A172 (cell line): ENCODE measurements around the gene STAT6. TPM values are rescaled to one million over a fixed set of nuclear protein-coding genes. Genes with fewer than 3 reads are reported as not detected.
"Not testable (repeated sequence)": the region's sequence is repeated elsewhere in the genome, so short reads cannot be mapped to it uniquely, and the experiment has no call there.

Source experiments
- DNase-seq: peaks from one replicate; pipeline ENCODE4 v3.0.0-alpha.2; 2015; ENCODE audit warnings: low spot score
- total RNA-seq: library from RNA; depleted of rRNA; stranded (reverse); fragments of >200 nt; shearing (Covaris generic); gene quantifications from 2 replicates; pipeline ENCODE4 v1.2.3, GENCODE V29; 2014

Gene STAT6
- total RNA-seq, 1 experiment from 2014 or later = 18.4 TPM

DNA sequence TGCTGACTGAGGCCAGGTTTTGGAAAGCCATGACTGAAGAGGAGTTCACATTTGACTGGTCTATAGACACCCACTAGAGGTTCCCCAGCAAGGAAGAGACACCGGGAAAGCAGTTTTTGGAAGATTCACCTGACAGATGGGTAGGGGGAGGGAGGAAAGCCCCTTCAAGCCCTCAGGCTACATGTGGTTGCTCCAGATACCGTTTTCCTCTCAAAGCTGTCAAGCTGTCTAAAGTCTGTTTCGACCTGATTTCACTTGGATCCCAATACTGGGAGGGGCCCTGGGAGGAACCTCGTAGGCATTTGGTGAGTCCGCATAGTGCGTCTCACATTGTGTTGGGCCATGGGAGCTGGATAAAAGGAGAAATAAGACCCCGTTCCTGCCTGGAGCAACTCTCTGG, 15.4 kb upstream of the STAT6 start:
- DNase-seq = no peak

DNA sequence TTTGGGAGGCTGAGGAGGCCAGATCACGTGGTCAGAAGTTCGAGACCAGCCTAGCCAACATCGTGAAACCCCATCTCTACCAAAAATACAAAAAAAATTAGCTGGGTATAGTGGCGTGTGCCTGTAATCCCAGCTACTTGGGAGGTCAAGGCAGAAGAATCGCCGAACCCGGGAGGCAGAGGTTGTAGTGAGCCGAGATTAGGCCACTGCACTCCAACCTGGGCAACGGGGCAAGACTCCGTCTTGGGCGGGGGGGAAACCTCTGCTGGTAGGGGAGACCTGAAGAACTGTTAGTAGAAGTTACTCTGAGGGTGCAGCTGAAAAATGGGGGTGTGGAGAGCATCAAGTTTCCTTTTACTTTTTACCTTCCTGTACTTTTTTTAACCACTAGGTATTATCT, 14.9 kb upstream of the STAT6 start:
- no peak for DNase-seq

DNA sequence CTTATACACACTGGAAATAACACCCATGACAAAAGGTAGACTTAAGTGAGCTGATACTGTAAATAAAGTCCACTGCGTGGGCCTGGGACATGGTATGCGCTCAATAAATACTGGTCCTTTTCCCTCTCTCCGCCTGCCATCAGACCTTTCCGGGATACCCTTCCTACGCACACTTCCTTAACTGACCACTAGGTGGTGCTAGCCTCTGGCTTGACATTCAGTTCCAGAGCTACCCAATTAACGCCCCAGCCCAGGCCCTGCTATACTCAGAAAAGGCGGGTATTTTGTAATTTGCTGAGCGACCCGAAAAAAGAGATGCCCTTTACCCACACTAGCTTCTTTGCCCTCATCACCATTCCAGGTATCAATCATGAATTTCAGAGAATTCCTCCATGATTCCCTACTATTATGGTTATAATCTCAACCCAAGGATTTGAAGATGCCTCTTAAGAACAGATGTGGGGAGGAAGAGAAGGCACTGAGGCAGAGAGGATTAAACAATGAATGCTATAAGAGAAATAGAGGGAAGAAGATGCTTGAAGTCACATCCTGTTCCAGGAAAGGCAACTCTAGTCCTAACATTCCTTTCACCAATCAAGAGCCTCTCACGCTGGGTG, 13.2 kb upstream of the STAT6 start:
- DNase-seq = peak; percentile 64

DNA sequence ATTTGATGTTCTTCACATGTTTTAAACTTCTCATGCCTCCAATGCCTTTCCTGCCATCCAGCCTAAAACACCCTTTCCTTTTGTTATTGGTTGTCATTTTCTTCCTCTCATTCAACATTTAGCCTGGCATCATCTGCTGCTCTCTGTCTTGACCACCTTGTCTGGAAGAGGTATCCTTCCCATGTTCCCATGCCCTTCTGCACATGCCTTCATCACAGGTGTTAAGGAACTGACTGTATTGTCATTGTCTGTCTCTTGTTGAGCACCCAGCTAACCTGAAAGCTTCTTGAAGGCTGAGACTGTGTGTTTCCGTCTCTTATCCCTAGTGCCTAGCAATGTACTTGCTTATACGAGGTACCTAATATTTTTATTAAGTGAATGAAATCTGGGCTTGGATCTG, 12.7 kb upstream of the STAT6 start:
- no peak for DNase-seq

DNA sequence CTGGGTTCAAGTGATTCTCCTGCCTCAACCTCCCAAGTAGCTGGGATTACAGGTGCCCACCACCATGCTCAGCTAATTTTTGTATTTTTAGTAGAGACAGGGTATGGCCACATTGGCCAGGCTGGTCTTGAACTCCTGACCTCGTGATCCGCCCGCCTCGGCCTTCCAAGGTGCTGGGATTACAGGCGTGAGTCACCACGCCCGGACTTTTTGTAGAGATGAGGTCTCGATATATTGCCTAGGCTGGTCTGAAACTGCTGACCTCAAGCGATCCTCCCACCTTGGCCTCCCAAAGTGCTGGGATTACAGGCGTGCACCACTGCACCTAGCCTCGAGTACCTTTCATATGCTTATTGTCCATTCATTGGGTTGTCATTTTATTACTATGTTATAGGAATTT, 9.6 kb upstream of the STAT6 start:
- DNase-seq = not testable (repeated sequence)

DNA sequence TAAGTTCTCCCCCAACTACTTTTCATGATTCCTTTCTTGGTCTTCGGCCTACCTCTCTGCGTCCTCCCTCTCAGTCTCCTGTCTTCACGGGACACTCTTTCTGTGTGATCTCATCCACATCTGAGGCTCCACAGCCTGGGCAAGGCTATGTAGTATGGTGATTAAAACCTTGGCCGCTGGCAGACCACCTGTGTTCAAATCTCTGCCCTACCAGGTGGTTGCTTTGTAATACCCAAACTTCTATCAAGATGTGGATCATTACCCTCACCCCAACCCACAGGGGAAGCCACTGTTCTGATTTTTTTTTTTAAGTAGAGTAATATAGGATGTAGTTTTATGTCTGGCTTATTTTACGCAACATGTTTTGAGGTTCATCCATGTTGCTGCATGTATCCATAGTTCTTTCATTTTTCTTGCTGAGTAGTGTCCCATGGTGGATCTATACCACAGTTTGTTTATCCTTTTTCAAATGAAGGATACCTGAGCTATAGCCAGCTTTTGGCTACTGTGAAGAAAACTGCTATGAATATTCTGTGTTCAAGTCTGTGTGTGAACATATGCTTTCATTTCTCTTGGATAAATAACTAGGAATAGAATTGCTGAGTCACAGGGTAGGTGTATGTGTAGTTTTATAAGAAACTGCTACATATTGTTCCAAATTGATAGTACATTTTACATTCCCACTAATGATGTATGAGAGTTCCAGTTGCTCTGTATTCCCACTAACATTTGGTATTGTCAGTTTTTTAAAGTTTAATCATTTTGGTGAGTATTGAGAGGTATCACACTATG, 8.3 kb upstream of the STAT6 start:
- DNase-seq = no peak

DNA sequence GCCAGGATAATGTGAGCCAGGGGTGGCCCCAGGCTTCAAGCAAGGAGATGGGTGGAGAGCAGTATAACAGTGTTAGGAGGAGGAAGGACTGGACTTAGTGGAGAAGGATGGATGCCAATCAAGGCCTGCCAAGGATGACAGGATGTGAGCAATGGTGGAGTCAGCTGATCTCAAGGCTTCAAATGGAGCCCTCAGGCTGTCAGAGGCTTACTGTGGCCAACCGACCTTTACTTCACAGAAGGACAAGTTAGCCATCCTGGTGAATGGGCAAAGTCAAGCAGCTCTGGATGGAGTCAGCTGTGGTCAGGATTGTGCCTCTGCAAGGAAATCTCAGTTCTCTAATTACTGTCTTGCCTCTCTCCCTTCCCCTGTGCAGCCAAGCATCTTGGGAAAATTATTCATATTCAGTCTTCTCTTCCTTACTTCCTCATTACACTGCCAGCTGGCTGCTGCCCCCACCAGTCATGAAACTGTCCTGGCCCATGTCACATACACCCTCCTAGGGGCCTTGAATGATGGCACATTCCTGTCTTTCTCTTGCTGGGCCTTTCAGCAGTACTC, 7.6 kb upstream of the STAT6 start:
- DNase-seq = no peak

DNA sequence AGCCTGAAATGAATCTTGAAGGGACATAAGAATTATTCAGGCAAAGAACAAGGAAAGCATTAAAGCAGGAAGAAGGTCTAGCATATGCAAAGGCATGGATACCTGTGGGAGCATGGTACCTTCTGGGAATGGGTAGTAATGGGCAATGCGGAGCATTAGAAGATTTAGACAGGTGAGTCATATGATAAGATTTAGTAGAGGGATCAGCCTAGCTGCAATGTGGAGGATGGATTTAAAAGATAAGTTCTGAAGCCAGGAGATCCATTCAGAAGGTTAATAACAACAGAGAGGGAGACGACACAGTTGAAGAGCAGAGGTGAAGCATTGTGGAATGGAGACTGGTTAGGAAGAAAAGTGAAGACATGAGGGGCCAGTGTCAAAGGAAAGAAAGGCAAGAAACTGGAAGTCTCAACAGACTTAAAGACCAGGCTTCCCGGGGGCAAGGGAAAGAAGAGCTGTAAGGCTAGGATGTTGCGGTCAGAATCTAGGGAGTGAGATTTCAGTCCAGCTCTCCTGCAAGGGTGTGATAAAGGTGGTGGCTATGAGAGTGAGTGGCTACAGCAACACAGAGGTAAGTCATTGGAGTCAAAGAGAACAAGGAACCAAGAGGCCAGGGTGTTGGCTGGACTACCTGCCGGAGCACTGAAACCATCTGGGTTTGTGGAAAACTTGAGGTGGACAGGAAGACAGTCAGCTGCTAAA, 5.6 kb upstream of the STAT6 start:
- DNase-seq = no peak

DNA sequence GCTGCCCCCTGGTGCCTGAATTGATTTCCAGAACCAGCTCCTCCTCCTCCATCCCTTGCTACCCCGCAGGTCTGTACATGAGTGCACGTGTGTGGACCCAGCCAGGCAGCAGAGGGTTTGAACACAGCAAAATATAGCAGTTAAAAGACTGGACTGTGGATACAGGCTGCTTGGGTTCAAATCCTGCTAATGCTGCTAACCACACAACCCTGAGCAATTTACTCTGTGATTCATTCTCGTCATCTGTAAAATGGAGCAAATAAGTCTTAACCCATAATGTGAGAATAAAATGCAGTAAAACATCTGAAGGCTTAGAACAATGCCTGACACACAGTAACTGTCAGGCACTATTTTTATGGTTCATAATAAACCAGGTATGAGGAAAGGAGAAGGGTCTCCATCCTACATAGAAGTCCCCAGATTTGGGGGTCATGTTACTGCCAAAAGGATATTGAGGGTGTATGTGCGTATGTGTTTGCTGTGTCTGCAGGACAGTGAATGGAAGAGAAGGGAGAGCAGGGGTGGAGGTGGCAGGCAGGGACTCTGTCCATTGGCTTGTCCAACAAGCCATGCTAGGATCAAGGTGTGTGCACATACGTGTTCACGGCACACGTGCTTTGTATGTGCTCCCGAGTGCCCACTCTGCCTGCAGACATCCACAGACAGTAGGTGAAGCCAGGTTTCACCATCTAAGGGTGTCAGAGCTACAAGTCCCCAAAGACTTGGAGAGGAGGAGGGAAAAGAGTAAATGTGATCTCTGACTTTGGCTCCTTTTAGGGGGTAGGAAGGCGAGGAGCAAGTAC, 1.5 kb upstream of the STAT6 start:
- DNase-seq = no peak

DNA sequence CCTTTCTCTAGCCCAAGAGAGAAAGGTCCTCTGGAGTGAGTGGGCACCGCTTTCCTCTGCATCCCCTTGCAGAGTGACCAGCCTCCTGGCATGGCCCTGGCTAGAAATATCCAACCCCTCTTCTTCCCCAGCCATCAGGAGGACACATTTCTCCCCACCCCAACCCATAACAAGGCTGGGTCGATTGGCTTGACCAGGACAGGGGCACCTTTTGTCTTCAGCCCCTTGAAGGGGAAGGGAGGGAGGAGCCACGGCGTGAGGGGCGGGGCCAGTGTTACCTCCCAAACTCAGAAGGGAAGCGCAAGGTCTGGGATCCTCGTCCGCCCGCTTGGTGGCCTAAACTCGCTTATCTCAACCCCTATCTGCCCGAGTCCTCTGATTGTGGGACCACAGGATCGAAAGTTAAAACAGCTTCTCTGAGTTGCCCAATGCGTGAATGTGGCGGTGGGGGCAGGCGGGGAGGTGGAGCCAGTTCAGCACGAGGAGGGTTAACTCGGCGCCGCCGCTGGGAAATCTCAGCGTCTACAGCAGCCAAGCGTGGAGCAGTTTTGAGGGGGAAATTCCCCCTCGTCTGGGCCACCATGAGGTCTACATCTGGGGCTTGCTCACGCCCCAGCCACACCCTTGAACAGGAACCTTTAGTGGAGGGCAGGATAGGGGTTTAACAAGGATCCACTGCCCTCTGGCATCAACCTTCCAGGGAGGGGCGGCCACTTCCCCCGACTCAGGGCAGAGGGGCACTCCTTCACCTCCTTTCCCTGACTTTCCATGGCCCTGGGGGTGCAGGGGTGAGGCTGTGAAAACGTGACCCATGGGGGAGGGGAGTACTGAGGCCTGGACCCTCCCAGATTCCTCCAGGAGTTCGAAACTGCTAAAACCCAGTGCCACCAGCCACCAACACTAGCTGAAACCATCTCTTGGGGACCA, 795 bp downstream of the STAT6 start:
- DNase-seq = no peak

DNA sequence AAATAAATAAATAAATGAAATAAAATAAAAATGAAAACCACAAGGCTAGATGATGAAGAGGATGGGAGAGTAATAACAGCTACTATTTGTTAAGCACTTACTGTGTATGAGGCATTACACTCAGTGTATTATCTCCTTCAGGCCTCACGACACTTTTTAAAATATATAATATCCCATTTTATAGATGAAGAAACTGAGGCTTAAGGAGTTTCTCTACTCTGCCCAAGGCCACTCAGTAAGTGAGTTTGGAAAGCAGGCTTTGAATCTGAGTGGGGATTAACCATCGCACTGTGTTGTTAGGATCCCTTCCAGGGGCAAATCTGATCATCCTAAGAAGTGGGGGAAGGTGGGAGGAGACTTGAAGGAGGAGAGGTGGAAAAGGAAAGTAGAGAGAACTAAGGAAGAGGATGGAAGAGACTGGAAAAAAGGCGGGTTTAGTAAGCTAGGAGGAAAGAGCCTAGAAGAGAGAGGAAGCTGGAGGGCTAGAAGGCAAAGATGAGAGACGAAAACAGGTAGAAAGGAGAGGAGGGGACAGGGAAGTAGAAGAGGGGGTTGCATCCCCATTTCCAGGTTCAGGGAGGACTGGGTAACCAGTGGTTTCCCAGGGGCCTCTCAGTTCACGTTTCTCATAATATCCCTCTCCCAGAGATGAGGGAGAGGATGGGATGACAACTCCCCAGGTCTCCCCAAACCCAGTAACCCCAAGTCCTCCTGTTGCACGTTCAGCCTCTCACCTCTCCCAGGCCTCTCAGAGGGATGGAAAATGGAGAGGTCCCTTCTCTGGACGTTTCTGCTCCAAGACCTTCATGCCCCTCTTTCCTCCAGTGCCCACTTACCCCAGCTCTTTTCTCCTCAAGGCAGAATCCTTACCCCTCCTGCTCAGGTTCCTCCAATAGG, 1.7 kb downstream of the STAT6 start:
- DNase-seq = no peak

DNA sequence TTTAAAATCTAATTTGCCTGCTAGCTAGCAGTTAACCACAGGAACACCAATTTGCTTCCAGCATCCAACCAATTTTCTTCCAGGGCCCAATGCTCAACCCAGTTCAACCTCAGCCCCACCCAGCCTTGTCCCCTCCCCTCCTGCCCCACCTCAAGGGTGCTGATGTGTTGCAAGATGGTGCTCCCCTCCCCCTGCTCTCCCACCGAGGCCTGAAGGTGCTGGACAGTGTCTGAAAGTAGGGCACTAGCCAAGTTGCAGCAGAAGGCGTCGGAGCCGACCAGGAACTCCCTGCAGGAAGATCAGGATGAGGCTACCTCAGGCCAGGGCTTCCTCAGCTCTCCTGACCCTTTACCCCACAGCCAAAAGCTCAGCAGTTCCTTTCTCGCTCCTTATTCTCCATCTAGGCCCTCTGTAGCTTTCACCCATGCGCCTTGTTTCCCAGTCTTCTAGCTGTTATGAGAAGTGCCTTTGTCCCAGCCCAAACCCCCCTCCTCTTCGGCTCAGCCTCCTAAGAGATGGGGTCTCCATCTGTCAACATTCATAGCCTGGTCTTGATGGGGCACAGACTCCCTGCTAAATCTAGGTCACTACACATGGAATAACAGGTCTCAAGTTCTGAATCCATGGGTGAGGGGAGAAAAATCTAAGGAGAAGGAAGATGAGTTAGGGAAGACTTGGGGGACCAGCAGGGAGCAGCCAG, 3.6 kb downstream of the STAT6 start:
- no peak for DNase-seq

DNA sequence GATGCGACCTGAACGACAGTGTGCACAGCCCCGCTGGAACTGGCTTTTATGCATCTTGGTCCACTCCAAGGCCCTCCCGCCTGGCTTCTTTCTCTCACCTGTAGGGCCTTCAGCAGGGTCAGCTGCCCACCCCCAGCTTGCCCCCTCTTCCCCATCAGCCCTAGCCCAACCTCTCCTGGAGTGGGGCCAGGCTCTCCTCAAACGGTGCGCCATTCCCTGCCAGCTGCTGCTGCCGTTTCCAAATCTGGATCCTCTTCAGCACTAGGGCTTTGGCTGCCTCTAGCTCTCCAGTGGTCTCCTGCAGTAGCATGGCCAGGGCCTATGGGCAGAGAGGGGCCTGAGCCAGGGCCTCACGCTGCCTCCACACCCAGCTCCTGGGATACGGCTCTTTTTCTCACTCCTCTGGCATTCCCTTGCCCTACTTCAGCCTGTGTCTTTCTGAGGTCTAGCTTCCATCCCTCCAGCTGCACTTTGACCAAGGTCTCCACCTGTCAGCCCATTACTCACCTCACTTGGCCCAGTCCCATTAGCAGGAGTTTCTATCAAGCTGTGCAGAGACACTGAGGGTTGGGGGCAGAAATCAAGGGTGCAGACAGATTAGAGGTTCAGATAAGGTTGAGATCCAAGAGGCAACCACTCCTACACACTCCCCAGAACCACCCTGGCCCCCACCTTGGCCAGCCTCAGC, 5.0 kb downstream of the STAT6 start:
- DNase-seq = no peak

DNA sequence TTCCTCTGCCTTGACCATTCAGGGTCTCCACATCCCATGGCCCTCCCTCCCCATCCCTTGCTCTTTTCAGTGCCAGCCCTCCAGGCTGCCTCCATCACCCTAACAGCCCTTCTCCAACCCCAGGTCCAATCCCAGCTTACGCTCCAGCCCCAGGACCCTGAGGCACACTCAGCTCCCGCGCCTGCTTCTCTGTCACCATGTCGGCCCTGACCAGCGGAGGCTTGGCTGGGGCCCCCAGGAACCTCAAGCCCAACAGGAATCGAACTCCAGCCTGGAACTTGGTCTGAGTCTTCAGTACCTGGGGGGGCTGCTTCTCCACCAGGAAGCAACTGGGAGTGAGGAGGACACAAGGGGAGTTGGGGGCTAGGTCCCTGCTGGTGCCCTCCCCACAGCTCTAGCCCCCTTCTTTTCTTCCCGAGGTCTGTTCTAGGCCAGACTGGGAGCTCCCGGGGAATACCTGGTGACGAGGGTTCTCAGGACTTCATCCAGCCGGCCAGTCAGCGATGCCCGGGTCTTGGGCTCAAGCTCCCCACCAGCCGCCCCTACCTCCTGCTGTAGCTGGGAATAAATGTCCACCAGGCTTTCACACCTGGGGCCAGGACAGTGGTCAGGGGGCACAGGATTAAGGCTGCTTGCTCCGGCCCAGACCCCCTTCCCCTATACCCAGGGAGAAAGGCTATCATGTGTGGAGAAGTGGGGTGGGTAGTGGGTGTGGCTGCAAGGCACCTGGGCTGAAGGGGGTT, 6.0 kb downstream of the STAT6 start:
- no peak for DNase-seq

DNA sequence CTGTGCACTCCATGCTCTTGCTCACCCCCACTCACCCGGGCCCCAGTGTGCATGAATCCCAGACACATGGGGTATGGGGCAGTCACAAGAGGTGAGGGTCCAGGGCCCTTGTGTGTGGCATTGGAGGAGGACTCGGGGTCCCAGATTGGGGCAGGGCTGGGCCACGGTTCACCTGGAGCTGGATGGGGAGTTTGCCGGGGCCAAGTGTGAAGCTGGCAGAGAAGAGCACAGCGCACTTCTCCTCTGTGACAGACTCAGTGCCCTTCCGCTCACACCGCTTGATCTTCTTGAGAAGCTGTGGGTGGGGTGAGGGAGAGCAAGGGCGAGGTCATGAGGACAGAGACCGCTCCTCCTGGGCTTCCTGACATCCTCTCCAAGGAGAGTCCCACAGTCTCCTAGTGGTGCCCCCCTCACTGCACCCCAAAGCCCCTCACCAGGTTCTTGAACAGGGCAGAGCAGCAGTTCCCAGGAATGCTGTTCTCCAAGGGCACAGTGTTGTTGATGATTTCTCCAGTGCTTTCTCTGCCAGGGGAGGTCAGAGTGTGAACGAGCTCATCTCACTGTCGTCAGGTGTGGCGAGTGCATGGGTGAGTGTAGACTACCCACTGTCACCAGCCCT, 6.8 kb downstream of the STAT6 start:
- DNase-seq = no peak

DNA sequence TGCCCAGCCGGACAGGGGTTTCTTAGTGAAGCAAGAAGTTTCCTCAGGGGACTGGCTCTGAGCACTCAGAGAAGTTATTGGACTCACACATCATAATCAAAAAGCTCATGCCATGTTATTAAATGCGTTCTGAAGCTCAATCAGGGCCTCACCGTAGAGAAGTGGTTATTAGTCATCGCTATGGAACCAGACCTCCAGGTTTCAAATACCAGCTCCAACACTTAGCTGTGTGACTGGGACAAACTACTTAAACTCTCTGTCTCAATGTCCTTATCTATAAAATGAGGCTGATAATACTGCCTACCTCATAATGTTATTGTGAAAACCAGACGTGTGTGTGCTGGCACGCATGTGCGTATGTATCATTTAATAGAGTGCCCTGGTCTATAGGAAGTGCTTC, 7.3 kb downstream of the STAT6 start:
- DNase-seq = no peak
